SK-N-MC (cell line): Measurements from ENCODE around the gene DDX51.

Experiments used
- DNase-seq: peaks from one replicate; pipeline ENCODE4 v3.0.0-alpha.2; 2011; ENCODE audit warnings: low read depth, low spot score
- H3K27ac ChIP-seq: fragments of 200-600 bp; sonication (generic); 2 replicates; pipeline ENCODE4 v1.5.1; 2016; ENCODE audit warnings: mixed run types
- H3K36me3 ChIP-seq: fragments of 200-600 bp; sonication (generic); 2 replicates; pipeline ENCODE4 v1.6.1; 2017; ENCODE audit warnings: antibody characterized with exemption, low read length, mixed read lengths; ENCODE audit not compliant: insufficient read depth
- H3K4me3 ChIP-seq: fragments of 200-600 bp; sonication (generic); 2 replicates; pipeline ENCODE4 v1.5.1; 2016
- H3K9ac ChIP-seq: fragments of 200-600 bp; sonication (generic); 2 replicates; pipeline ENCODE4 v1.8.0; 2017; ENCODE audit warnings: mixed run types, mixed read lengths; ENCODE audit not compliant: insufficient read length
- H3K9me3 ChIP-seq: fragments of 200-600 bp; sonication (generic); 2 replicates; pipeline ENCODE4 v1.6.1; 2017; ENCODE audit warnings: low read depth, mild to moderate bottlenecking, antibody characterized with exemption, low read length, moderate library complexity, mixed read lengths
- EZH2 ChIP-seq: fragments of 200-600 bp; sonication (generic); IDR thresholded peaks from one replicate; pipeline ENCODE4 v1.6.1; 2017; ENCODE audit warnings: antibody characterized with exemption
- FOXP2 ChIP-seq: optimal IDR thresholded peaks from 2 replicates; pipeline ENCODE3; 2011; ENCODE audit warnings: mild to moderate bottlenecking, moderate library complexity; ENCODE audit not compliant: insufficient read depth; ENCODE audit errors: extremely low read length, control extremely low read depth
- POLR2AphosphoS5 ChIP-seq: IDR thresholded peaks from 2 replicates; pipeline ENCODE4 v1.6.1; 2012; ENCODE audit warnings: mild to moderate bottlenecking, low read depth, low read length, borderline replicate concordance

Gene DDX51

GRCh38 chr12:132100306-132101065 lies 43.6 kb downstream of the DDX51 start:
- TF ChIP-seq EZH2 (no peak), POLR2AphosphoS5 (no peak), FOXP2 (no peak)
- Histone ChIP-seq H3K27ac (no peak overlapping the region), H3K9me3 (no peaks in the 10 kb centered on the region), H3K36me3 (peaks cover 3% of the 10 kb centered on the region; the same call in 1 of the 2 replicates), H3K9ac (no peak overlapping the region), H3K4me3 (no peak overlapping the region)
- no peak for DNase-seq

GRCh38 chr12:132099739-132100138 lies 44.4 kb downstream of the DDX51 start:
- Histone ChIP-seq H3K9me3 (no peaks in the 10 kb centered on the region), H3K4me3 (no peak overlapping the region), H3K36me3 (0 out of 2 replicates have a peak, but pooled peaks cover 3% of the 10 kb centered on the region), H3K9ac (no peak overlapping the region), H3K27ac (no peak overlapping the region)
- TF ChIP-seq EZH2 (no peak), FOXP2 (no peak), POLR2AphosphoS5 (no peak)
- DNase-seq = no peak

GRCh38 chr12:132095520-132096409 lies 48.4 kb downstream of the DDX51 start:
- Histone ChIP-seq H3K36me3 (0 out of 2 replicates have a peak, but pooled peaks cover 3% of the 10 kb centered on the region), H3K9ac (no peak overlapping the region), H3K27ac (no peak overlapping the region), H3K4me3 (no peak overlapping the region), H3K9me3 (no peaks in the 10 kb centered on the region)
- DNase-seq = no peak
- TF ChIP-seq FOXP2 (no peak), EZH2 (no peak), POLR2AphosphoS5 (no peak)

- H3K36me3 ChIP-seq = 0 out of 2 replicates have a peak, but pooled peaks cover 3% of the 10 kb centered on the region
- H3K9me3 ChIP-seq = no peaks in the 10 kb centered on the region
- no peak for DNase-seq
- no peak overlapping the region for H3K9ac ChIP-seq
- no peak for TF ChIP-seq POLR2AphosphoS5
- TF ChIP-seq EZH2 = no peak
- no peak for TF ChIP-seq FOXP2
- H3K4me3 ChIP-seq = no peak overlapping the region
- no peak overlapping the region for H3K27ac ChIP-seq
These were observed 49.7 kb downstream of the DDX51 start for GRCh38 chr12:132094269-132094891.

GRCh38 chr12:132089407-132089910 lies 54.7 kb downstream of the DDX51 start:
- Histone ChIP-seq H3K36me3 (no peaks in the 10 kb centered on the region), H3K27ac (no peak overlapping the region), H3K9me3 (no peaks in the 10 kb centered on the region), H3K4me3 (no peak overlapping the region), H3K9ac (no peak overlapping the region)
- DNase-seq = no peak
- TF ChIP-seq EZH2 = no peak
- TF ChIP-seq POLR2AphosphoS5 = no peak
- TF ChIP-seq FOXP2 = no peak
